GM12865 (cell line): ENCODE measurements around the gene SORBS1.

Experiments used
- DNase-seq: peaks from one replicate; pipeline ENCODE4 v3.0.0; 2010; ENCODE audit warnings: low read depth
- H3K4me3 ChIP-seq: 2 replicates; pipeline ENCODE4 v1.5.1; 2011; ENCODE audit warnings: mild to moderate bottlenecking, low read depth, low read length, control low read depth
- TF ChIP-seq, protein P1 (sequence below): IDR thresholded peaks from 2 replicates; pipeline ENCODE4 v1.5.1; 2011; ENCODE audit warnings: low read length, control low read depth, low read depth, inconsistent platforms; ENCODE audit not compliant: insufficient read depth; ENCODE audit errors: missing control alignments

Gene SORBS1

DNA sequence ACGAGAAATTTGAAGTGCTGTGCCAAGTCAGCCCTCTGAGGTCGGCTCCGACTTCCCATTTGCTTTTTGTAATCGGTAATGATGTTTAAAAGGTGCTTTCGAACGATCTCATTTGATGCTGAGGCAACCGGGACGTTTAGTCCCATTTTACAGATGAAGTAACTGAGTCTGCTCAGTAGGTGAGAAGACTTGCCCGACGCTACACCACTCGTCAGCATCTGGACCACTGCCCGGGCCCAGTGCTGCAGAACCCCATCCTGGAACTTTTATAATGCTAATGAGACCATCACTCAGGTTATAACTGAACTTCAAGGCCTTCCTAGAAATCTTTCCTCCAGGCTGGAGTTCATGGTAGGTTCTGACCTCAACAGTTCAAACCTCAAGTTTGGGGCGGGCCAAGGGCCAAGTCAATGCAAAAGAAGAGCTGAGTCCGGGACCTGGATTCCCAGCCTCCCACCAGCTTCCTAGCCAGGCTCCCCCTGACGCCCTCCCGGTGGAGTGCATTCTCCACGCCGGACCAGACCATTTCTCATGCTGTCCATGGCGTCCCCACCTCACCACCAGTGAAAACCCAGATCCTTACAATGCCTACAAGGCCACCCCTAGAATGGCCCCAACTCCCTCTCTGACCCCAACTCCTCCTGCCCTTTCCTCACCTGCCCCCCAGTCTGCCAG lies 269.7 kb downstream of the SORBS1 start:
- peak; percentile 37 for DNase-seq
- TF ChIP-seq, protein P1, sequence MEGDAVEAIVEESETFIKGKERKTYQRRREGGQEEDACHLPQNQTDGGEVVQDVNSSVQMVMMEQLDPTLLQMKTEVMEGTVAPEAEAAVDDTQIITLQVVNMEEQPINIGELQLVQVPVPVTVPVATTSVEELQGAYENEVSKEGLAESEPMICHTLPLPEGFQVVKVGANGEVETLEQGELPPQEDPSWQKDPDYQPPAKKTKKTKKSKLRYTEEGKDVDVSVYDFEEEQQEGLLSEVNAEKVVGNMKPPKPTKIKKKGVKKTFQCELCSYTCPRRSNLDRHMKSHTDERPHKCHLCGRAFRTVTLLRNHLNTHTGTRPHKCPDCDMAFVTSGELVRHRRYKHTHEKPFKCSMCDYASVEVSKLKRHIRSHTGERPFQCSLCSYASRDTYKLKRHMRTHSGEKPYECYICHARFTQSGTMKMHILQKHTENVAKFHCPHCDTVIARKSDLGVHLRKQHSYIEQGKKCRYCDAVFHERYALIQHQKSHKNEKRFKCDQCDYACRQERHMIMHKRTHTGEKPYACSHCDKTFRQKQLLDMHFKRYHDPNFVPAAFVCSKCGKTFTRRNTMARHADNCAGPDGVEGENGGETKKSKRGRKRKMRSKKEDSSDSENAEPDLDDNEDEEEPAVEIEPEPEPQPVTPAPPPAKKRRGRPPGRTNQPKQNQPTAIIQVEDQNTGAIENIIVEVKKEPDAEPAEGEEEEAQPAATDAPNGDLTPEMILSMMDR: no peak
- H3K4me3 ChIP-seq: peak overlapping the region; percentile 69

DNA sequence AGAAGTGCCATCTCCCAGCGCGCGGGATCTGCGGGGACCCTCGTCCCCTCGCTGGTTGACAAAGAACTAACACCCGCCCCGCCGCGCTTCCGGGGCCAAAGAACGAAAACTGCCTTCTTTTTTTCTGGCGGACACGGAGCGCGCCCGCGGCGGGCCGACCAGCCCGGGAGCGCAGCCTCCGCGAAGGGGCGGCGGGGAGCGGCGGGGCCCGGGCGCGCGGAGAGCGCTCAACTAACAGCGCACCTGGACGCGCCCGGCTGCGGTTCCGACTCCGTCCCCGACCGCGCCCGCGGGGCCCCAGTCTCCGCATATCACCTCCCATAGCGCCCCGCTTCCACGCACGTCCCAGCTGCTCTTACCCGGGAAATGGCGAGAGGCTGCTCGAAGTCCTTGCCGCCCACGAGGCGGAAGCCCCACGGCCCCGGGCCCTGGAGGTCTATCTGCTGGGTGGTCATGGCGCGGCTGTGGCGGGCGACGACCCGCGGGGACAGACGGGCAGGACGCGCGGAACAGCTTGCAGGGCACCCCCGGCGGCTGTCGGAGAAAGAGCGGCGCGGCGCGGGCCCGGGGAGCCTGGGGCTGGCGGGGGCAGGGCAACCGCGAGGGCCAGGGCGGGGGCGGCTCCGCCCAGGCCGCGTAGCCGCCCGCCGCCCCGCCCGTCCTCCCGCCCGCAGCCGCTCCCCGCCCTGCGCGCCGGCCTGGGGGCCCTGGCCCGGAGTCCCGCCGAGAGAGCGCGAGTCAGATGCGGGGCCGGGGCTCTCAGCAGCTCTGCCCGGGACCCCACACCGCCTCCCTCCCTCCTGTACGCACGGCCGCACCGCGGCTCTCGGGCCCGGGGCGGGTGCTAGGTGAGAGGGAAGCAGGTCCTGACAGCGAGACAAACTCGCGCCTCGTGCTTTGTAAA lies 270.5 kb downstream of the SORBS1 start, which contains the start of gene PDLIM1:
Gene PDLIM1 (minus strand): TSS at position 543 of the 904 bp plus-strand sequence. CDS start 88 bp downstream, at position 455.
- H3K4me3 ChIP-seq: peak within 1 kb of the TSS; percentile 98
- TF ChIP-seq, protein P1: no peak
- DNase-seq: peak; percentile 88

DNA sequence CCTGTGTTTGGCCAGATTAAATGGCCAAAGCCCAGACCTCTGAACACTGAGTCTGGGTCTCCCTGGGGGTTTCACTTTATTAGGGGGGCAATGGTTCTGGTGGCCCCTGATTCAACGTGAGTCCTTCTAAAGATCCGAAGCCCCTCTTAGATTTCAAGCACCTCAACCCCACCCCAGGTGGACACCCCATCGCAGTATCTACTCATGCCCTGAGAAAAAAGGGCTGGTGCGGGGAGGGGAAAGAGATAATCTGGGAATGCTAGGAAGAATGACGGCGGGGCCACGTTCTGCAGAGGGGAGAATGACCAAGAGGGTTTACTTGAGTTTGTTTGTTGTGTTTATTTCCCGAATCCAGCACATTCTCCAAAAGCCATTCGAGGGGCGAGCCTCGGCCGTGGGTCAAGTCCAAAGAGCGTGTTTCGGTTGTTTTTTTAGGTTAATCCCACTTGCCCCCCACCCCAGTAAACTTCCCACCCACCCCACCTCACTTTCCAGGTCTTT lies 271.2 kb downstream of the SORBS1 start:
- no peak for DNase-seq
- TF ChIP-seq, protein P1: no peak
- H3K4me3 ChIP-seq: peak overlapping the region; percentile 98

DNA sequence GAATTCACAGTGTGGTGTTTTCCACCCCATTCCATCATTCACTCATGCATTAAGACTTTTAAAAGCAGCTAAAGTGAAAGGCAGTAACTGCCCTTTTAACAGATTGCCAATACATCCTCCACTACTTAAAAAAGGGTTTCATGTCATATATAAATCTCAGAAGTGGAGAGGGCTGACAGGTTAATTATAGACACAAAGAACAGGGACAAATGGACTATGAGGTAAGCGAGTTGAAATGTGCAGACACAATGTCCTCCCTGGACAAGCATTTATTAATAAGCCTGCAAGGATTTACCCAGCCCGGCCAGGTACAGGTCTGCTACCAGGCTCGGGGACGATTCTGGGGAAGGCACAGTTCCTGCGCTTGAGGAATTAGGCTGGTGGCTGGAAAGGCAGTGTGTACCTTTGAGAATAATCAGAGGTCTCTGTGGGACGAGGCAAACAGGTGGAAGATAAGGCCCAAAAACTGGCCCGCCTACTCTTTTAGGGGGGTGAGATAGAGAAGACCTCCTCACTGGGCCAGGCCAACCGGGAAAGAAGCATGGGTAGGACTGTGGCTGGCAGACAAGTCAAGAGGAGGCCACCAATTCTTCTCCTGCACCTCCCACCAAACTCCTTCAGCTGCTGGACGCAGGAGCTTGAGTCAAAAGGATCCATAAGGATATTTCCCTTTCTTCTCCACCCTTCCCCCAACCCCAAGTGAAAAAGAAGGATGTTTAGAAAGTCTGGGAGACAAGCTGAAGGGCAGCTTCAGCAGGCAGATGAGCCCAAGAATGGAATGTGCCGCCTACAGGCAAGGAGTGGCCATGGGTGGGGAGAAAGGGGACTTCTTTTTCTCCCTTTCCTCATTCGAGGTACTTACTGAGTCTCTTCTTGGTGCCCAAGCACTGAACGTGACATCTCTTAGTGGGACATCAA lies 271.9 kb downstream of the SORBS1 start:
- DNase-seq: peak; percentile 58
- peak overlapping the region; percentile 98 for H3K4me3 ChIP-seq
- TF ChIP-seq, protein P1: peak; percentile 42

DNA sequence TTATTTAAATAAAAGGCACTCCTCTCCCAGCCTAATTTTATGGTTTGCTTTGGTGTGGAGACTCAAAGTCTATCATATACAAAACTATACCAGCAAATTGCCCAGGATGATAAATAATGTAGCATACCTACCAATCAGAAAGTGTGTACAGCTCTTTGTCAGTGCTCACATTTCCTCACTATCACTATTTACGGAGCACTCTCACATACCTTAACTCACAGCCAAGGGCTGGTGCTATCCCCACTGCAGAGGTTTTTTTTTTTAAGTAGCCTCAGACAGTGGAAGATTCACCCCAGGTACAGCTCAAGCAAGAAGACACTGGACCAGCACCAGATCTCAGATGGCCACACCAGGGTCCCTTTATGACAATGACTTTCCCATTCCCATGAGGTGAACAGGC lies 272.9 kb downstream of the SORBS1 start:
- DNase-seq: no peak
- peak overlapping the region; percentile 98 for H3K4me3 ChIP-seq
- TF ChIP-seq, protein P1: no peak

DNA sequence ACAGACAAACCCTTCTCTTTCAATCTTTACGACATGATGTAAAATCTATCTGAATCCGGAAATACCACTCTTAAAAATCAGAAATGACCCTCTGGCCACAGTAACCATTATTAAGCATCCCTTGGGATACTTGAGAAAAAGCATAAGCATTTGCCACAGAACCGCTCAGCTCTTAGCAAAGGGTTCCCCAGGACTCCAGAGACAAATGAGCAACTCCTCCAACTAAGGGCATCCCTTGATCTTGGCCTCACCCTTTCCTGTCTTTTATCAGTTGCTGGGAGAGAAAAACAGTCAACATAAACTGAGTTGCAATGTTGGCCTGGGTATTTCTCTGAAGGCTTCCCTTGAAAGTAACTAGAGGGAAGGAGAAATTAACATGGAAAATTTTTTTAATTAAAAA lies 273.9 kb downstream of the SORBS1 start:
- peak overlapping the region; percentile 98 for H3K4me3 ChIP-seq
- DNase-seq: no peak
- TF ChIP-seq, protein P1: no peak
